SIG-M5 treated with dmso at 0.1 percent for 504 hours (cell line): ENCODE results near the gene SLC16A6.
"Not testable (repeated sequence)": the region's sequence is repeated elsewhere in the genome, so short reads cannot be mapped to it uniquely, and the experiment has no call there.

ENCODE experiments used
- DNase-seq: peaks from one replicate; lab custom pipeline; 2025; ENCODE audit not compliant: unreplicated experiment; lab: John Stamatoyannopoulos, UW

SLC16A6 gene

GRCh38 chr17:68253426-68253825 is 37.5 kb downstream of the SLC16A6 start:
- DNase-seq, result not testable (repeated sequence)

- DNase-seq, result no peak
Measured at GRCh38 chr17:68249354-68249765, 41.6 kb downstream of the SLC16A6 start.

- peak; percentile 39 for DNase-seq
Measured at GRCh38 chr17:68248891-68249290, 42.0 kb downstream of the SLC16A6 start.

- peak; percentile 52 for DNase-seq
Measured at GRCh38 chr17:68248199-68248825, 42.6 kb downstream of the SLC16A6 start.

GRCh38 chr17:68247445-68248198 is 43.3 kb downstream of the SLC16A6 start, which contains the start of gene AMZ2:
AMZ2 (plus strand) TSS chr17:68248043; CDS start chr17:68250188, 2,145 bp downstream.
- peak; percentile 90 for DNase-seq

GRCh38 chr17:68246271-68247028 is 44.5 kb downstream of the SLC16A6 start:
- no peak for DNase-seq

GRCh38 chr17:68239632-68240366 is 51.1 kb downstream of the SLC16A6 start:
- no peak for DNase-seq

- no peak for DNase-seq
Measured at GRCh38 chr17:68238871-68239253, 52.1 kb downstream of the SLC16A6 start.

- no peak for DNase-seq
Measured at GRCh38 chr17:68238164-68238870, 52.6 kb downstream of the SLC16A6 start.

- DNase-seq, result peak; percentile 90
Measured at GRCh38 chr17:68237369-68238163, 53.4 kb downstream of the SLC16A6 start.

GRCh38 chr17:68235336-68235791 is 55.6 kb downstream of the SLC16A6 start:
- DNase-seq, result not testable (repeated sequence)

GRCh38 chr17:68234726-68235335 is 56.1 kb downstream of the SLC16A6 start:
- peak; percentile 54 for DNase-seq

- DNase-seq, result not testable (repeated sequence)
Measured at GRCh38 chr17:68232741-68233140, 58.2 kb downstream of the SLC16A6 start.

GRCh38 chr17:68231541-68231940 is 59.4 kb downstream of the SLC16A6 start:
- DNase-seq, result no peak

GRCh38 chr17:68231131-68231530 is 59.8 kb downstream of the SLC16A6 start:
- not testable (repeated sequence) for DNase-seq

- DNase-seq, result no peak
Measured at GRCh38 chr17:68229619-68230018, 61.3 kb downstream of the SLC16A6 start.

- peak; percentile 20 for DNase-seq
Measured at GRCh38 chr17:68228817-68229570, 61.9 kb downstream of the SLC16A6 start.

- not testable (repeated sequence) for DNase-seq
Measured at GRCh38 chr17:68228039-68228680, 62.8 kb downstream of the SLC16A6 start.
